Stimulated activated CD4-positive, alpha-beta T cell treated with anti-CD3 and anti-CD28 coated beads, Interleukin-1b, Interleukin-23, amount 100 ng/mL, for 48 hours (primary cell): ENCODE results near the gene P2RY14.

Experiments
- DNase-seq: peaks from one replicate; pipeline ENCODE4 v3.0.0-alpha.2; 2020

Gene P2RY14

GRCh38 chr3:151278230-151278629, at the start of gene P2RY14:
Gene P2RY14 (minus strand): TSS chr3:151278542. CDS start chr3:151214316, 64,226 bp downstream.
- no peak for DNase-seq

GRCh38 chr3:151327571-151328198, 49.3 kb upstream of the P2RY14 start:
- DNase-seq, result no peak

GRCh38 chr3:151322511-151322910, 44.2 kb upstream of the P2RY14 start:
- no peak for DNase-seq

GRCh38 chr3:151321526-151321925, 43.2 kb upstream of the P2RY14 start:
- DNase-seq, result no peak

- DNase-seq, result no peak
These were observed 41.8 kb upstream of the P2RY14 start for GRCh38 chr3:151320131-151320530.

GRCh38 chr3:151319628-151320027, 41.3 kb upstream of the P2RY14 start:
- DNase-seq, result no peak

GRCh38 chr3:151318991-151319390, 40.6 kb upstream of the P2RY14 start:
- DNase-seq, result no peak

- DNase-seq, result no peak
These were observed 40.0 kb upstream of the P2RY14 start for GRCh38 chr3:151318313-151318712.

- peak; percentile 59 for DNase-seq
These were observed 38.1 kb upstream of the P2RY14 start, which contains the start of gene GPR87 for GRCh38 chr3:151316267-151316991. Gene GPR87 (minus strand): TSS chr3:151316820. CDS start chr3:151300100, 16,720 bp downstream.

GRCh38 chr3:151315846-151316245, 37.5 kb upstream of the P2RY14 start:
- no peak for DNase-seq

- no peak for DNase-seq
These were observed 36.8 kb upstream of the P2RY14 start for GRCh38 chr3:151315136-151315535.

- no peak for DNase-seq
These were observed 36.3 kb upstream of the P2RY14 start for GRCh38 chr3:151314593-151314992.

GRCh38 chr3:151314137-151314536, 35.8 kb upstream of the P2RY14 start:
- no peak for DNase-seq

GRCh38 chr3:151312972-151313371, 34.6 kb upstream of the P2RY14 start:
- no peak for DNase-seq

- no peak for DNase-seq
These were observed 31.2 kb upstream of the P2RY14 start for GRCh38 chr3:151309566-151309965.

GRCh38 chr3:151307583-151308488, 29.5 kb upstream of the P2RY14 start:
- no peak for DNase-seq

- DNase-seq, result no peak
These were observed 28.8 kb upstream of the P2RY14 start for GRCh38 chr3:151307131-151307530.

- DNase-seq, result no peak
These were observed 27.9 kb upstream of the P2RY14 start for GRCh38 chr3:151306168-151306810.

- DNase-seq, result no peak
These were observed 27.4 kb upstream of the P2RY14 start for GRCh38 chr3:151305775-151306151.

- DNase-seq, result peak; percentile 31
These were observed 26.9 kb upstream of the P2RY14 start for GRCh38 chr3:151305060-151305774.

GRCh38 chr3:151303751-151304150, 25.4 kb upstream of the P2RY14 start:
- DNase-seq, result no peak

- no peak for DNase-seq
These were observed 23.4 kb upstream of the P2RY14 start for GRCh38 chr3:151301787-151302186.
